NCI-H2171 treated with DMSO at 0.1 percent for 48 hours (cell line): ENCODE results near the gene TRAPPC14.
A peak's percentile ranks its signal among the peaks of the same experiment; 100 is the strongest.
"Not testable (repeated sequence)": the region's sequence is repeated elsewhere in the genome, so short reads cannot be mapped to it uniquely, and the experiment has no call there.

Experiments
- DNase-seq: peaks from one replicate; lab custom pipeline; 2025; lab: John Stamatoyannopoulos, UW

Gene TRAPPC14

GRCh38 chr7:100153708-100154535, 4.6 kb downstream of the TRAPPC14 start:
- DNase-seq = no peak

GRCh38 chr7:100152937-100153666, 5.4 kb downstream of the TRAPPC14 start:
- DNase-seq = no peak

- DNase-seq = no peak
Measured at GRCh38 chr7:100152404-100152803, 6.1 kb downstream of the TRAPPC14 start.

GRCh38 chr7:100148559-100149328, 9.8 kb downstream of the TRAPPC14 start, which contains the start of gene LAMTOR4:
LAMTOR4 (plus strand) TSS chr7:100148918; CDS start chr7:100148973, 55 bp downstream.
- peak; percentile 98 for DNase-seq

GRCh38 chr7:100148225-100148558, 10.3 kb downstream of the TRAPPC14 start:
- DNase-seq = no peak

- no peak for DNase-seq
Measured at GRCh38 chr7:100147278-100147677, 11.2 kb downstream of the TRAPPC14 start.

- DNase-seq = not testable (repeated sequence)
Measured at GRCh38 chr7:100146350-100146749, 12.2 kb downstream of the TRAPPC14 start.

- DNase-seq = no peak
Measured at GRCh38 chr7:100142461-100142860, 16.1 kb downstream of the TRAPPC14 start.

GRCh38 chr7:100141555-100141949, 17.0 kb downstream of the TRAPPC14 start:
- no peak for DNase-seq

GRCh38 chr7:100137851-100138760, 20.4 kb downstream of the TRAPPC14 start:
- peak; percentile 33 for DNase-seq

- peak; percentile 71 for DNase-seq
Measured at GRCh38 chr7:100132697-100133151, 25.8 kb downstream of the TRAPPC14 start.

- DNase-seq = no peak
Measured at GRCh38 chr7:100132126-100132525, 26.4 kb downstream of the TRAPPC14 start.

GRCh38 chr7:100130608-100131453, 27.7 kb downstream of the TRAPPC14 start:
- peak; percentile 49 for DNase-seq

- DNase-seq = not testable (repeated sequence)
Measured at GRCh38 chr7:100130220-100130607, 28.3 kb downstream of the TRAPPC14 start.

- DNase-seq = no peak
Measured at GRCh38 chr7:100128637-100128963, 29.9 kb downstream of the TRAPPC14 start.

GRCh38 chr7:100127866-100128636, 30.5 kb downstream of the TRAPPC14 start:
- DNase-seq = peak; percentile 41

GRCh38 chr7:100126931-100127865, 31.3 kb downstream of the TRAPPC14 start, which contains the start of gene MBLAC1:
MBLAC1 (plus strand) TSS chr7:100126967; CDS start chr7:100127396, 429 bp downstream.
- peak; percentile 94 for DNase-seq

GRCh38 chr7:100126239-100126930, 32.1 kb downstream of the TRAPPC14 start:
- no peak for DNase-seq
